NOMO-1 treated with dmso at 0.1 percent for 144 hours (cell line): ENCODE measurements around the gene DHRS1.
"Not testable (repeated sequence)": the region's sequence is repeated elsewhere in the genome, so short reads cannot be mapped to it uniquely, and the experiment has no call there.

Experiments
- DNase-seq: peaks from one replicate; lab custom pipeline; 2025; ENCODE audit not compliant: unreplicated experiment; lab: John Stamatoyannopoulos, UW

The DHRS1 gene

GRCh38 chr14:24252289-24253124, 47.1 kb downstream of the DHRS1 start:
- no peak for DNase-seq

GRCh38 chr14:24251880-24252288, 47.7 kb downstream of the DHRS1 start:
- DNase-seq: no peak

DNA sequence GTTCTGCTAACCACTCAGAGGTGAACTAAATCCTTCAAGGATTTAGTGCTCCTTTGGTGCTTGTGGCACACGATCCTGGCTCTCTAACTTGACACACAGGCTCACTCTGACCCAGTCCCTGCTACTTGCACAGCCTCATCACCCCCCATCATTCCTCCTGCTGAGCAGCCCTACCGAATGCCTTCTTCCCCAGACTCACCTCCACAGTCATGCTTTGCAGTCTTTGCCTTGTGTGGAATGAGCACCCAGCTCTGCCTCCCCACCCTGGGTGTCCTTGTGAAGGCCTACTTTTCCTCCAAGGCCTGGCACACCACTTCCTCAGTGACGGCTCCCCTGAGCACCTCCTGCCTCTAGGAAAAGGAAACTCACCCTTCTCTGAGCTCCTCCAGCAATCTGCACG, 49.2 kb downstream of the DHRS1 start:
- DNase-seq: no peak

- DNase-seq: no peak
These were observed 50.2 kb downstream of the DHRS1 start for GRCh38 chr14:24249230-24250021.

GRCh38 chr14:24247422-24247821, 52.2 kb downstream of the DHRS1 start:
- no peak for DNase-seq

GRCh38 chr14:24246765-24247212, 52.8 kb downstream of the DHRS1 start:
- DNase-seq: no peak

- DNase-seq: not testable (repeated sequence)
These were observed 54.2 kb downstream of the DHRS1 start for GRCh38 chr14:24245350-24245749.

GRCh38 chr14:24243336-24243836, 56.2 kb downstream of the DHRS1 start:
- DNase-seq: peak; percentile 49

DNA sequence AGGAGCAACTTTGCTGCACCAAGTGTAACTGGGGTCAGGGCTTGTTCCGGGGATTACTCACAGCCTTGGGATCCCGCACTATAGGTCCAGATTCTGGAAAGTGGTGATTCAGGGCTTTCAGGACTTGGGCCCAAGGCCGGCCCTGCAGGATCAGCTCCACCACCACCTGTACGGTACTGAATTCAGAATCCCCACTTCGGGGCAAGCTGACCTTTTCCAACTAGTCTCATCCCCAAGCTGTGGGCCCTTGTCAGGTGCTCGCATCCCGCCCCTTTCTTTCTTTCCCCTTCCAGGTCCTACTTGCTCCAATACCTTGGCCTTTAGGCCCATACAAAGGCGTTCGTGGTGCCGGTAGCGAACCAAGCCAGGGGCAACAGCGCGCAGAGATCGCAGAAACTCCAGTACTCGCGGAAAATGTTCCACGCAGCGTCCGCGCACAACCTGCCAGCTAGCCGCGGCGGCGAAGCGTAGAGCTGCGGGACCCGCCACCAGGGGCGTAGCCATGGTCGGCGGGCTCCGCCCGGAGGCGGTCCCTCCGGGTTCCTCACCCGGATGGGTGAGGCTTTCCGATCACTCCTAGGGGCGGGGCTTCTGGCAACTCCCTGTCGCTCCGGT, 57.6 kb downstream of the DHRS1 start:
- peak; percentile 97 for DNase-seq
